HG03060 (cell line): ENCODE results near the gene ZFHX2.
A peak's percentile ranks its signal among the peaks of the same experiment; 100 is the strongest.

ENCODE experiments used
- ATAC-seq: cut with Tn5 transposase; IDR thresholded peaks from one replicate; pipeline ENCODE4 v1.9.1; 2021; ENCODE audit warnings: low read depth, moderate number of reproducible peaks; ENCODE audit not compliant: unreplicated experiment

The ZFHX2 gene

GRCh38 chr14:23573384-23574015 is 21.9 kb upstream of the ZFHX2 start:
- ATAC-seq = no peak

GRCh38 chr14:23572836-23573235 is 21.3 kb upstream of the ZFHX2 start:
- ATAC-seq = no peak

GRCh38 chr14:23572524-23572828 is 20.9 kb upstream of the ZFHX2 start:
- ATAC-seq = no peak

- ATAC-seq = no peak
Observed at GRCh38 chr14:23571701-23572523, 20.3 kb upstream of the ZFHX2 start.

GRCh38 chr14:23570806-23571483 is 19.4 kb upstream of the ZFHX2 start:
- ATAC-seq = no peak

- ATAC-seq = no peak
Observed at GRCh38 chr14:23569443-23570151, 18.0 kb upstream of the ZFHX2 start.

GRCh38 chr14:23568600-23569331 is 17.2 kb upstream of the ZFHX2 start:
- no peak for ATAC-seq

GRCh38 chr14:23568021-23568599 is 16.5 kb upstream of the ZFHX2 start:
- ATAC-seq = no peak

GRCh38 chr14:23567186-23568020 is 15.8 kb upstream of the ZFHX2 start, which contains the start of gene AP1G2:
TSS of gene AP1G2 (minus strand) at chr14:23567791. CDS start at chr14:23567314, 477 bp downstream.
- peak; percentile 39 for ATAC-seq

GRCh38 chr14:23566778-23567185 is 15.2 kb upstream of the ZFHX2 start:
- ATAC-seq = peak; percentile 16

GRCh38 chr14:23566112-23566777 is 14.7 kb upstream of the ZFHX2 start:
- no peak for ATAC-seq

GRCh38 chr14:23565626-23566025 is 14.1 kb upstream of the ZFHX2 start:
- ATAC-seq = no peak

- ATAC-seq = no peak
Observed at GRCh38 chr14:23564876-23565275, 13.3 kb upstream of the ZFHX2 start.

GRCh38 chr14:23564181-23564812 is 12.7 kb upstream of the ZFHX2 start:
- ATAC-seq = no peak

GRCh38 chr14:23563473-23564180 is 12.1 kb upstream of the ZFHX2 start:
- no peak for ATAC-seq

GRCh38 chr14:23562822-23563472 is 11.4 kb upstream of the ZFHX2 start:
- no peak for ATAC-seq
